Ammon's horn (tissue), 1 donor: ENCODE results near the gene KLHL2.
"Not testable (repeated sequence)": the region's sequence is repeated elsewhere in the genome, so short reads cannot be mapped to it uniquely, and the experiment has no call there.

Experiments used
- DNase-seq: peaks from one replicate; pipeline ENCODE4 v3.0.0-alpha.2; 2016; ENCODE audit warnings: low spot score

KLHL2 gene, protein sequence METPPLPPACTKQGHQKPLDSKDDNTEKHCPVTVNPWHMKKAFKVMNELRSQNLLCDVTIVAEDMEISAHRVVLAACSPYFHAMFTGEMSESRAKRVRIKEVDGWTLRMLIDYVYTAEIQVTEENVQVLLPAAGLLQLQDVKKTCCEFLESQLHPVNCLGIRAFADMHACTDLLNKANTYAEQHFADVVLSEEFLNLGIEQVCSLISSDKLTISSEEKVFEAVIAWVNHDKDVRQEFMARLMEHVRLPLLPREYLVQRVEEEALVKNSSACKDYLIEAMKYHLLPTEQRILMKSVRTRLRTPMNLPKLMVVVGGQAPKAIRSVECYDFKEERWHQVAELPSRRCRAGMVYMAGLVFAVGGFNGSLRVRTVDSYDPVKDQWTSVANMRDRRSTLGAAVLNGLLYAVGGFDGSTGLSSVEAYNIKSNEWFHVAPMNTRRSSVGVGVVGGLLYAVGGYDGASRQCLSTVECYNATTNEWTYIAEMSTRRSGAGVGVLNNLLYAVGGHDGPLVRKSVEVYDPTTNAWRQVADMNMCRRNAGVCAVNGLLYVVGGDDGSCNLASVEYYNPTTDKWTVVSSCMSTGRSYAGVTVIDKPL

GRCh38 chr4:165207431-165208220 lies at the start of gene KLHL2:
Gene KLHL2 (plus strand): TSS chr4:165207561. CDS start chr4:165207877, 316 bp downstream.
- peak; percentile 86 for DNase-seq

- no peak for DNase-seq
Observed at GRCh38 chr4:165158762-165159161, 48.6 kb upstream of the KLHL2 start.

GRCh38 chr4:165164257-165164656 lies 43.1 kb upstream of the KLHL2 start:
- DNase-seq = no peak

DNA sequence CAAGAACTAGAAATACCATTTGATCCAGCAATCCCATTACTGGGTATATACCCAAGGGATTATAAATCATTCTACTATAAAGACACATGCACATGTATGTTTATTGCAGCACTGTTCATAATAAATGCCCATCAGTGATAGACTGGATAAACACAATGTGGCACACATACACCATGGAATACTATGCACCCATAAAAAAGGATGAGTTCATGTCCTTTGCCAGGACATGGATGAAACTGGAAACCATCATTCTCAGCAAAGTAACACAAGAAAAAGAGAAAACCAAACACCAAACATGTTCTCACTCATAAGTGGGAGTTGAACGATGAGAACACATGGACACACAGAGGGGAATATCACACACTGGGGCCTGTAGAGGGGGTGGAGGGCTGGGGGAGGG lies 40.5 kb upstream of the KLHL2 start:
- DNase-seq = not testable (repeated sequence)

DNA sequence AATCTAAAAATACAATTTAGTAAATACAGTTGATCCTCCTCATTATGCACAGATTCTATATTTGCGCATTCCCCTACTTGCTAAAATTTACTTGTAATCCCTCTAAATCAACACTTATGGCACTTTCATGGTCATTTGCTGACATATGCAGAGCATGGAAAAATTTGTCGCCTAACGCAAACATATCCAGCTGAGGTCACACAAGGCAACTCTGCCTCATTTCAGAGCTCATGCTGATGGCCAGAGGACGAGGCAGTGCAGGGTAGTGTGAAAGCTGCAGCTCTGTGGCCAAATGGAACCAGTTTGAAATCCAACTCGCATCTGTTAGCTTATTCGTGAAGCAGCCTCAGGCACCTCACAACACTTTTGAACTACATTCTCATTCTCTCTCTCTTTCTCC lies 39.7 kb upstream of the KLHL2 start:
- no peak for DNase-seq

DNA sequence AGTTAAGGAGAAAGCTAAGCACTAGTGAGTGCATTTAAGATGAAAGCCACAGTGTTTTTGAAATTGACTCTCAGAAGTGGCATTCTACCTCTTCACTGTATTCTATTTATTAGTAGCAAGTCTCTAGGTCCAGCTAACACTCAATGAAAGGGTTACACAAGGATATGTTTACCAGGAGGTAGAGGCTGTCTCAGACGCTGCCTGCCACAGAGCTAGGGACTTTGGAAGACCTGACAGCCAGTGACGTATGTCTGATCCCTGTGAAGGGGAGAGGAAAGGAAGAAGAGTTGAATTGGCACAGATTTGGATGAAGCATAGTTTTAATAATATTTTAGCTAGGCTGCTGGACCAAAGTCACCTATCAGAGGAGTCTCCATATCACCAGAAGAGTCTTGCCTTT lies 36.5 kb upstream of the KLHL2 start:
- DNase-seq = no peak

DNA sequence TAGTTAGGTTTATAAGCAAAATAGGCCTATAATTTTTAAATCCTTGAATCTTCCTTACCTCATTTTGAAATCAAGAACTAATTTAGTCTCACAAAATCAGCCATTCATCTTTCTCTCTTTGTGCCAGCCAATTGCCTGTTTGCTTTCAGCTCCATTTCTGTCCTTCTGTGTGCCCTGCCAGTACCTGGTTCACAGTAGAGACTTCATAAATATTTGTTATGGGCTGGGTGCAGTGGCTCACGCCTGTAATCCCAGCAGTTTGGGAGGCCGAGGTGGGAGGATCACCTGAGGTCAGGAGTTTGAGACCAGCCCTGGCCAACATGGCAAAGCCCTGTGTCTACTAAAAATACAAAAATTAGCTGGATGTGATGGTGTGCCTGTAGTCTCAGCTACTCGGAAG lies 31.9 kb upstream of the KLHL2 start:
- DNase-seq = not testable (repeated sequence)

DNA sequence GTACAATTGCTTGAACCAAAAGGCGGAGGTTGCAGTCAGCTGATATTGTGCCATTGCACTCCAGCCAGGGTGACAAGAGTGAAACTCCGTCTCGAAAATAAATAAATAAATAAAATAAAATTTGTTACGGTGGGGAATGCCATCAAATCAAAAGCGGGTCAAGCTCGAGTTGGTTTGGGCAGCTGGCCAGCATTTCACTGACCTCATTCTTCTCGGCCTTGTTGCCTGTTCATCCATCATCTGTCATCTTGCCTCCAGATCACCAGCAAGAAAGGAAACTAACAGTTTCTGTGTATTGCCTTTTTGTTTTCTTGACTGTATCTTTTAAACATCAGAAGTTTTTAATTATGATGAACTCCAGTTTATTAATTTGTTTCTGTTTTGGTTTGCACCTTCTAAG lies 31.5 kb upstream of the KLHL2 start:
- DNase-seq = no peak

DNA sequence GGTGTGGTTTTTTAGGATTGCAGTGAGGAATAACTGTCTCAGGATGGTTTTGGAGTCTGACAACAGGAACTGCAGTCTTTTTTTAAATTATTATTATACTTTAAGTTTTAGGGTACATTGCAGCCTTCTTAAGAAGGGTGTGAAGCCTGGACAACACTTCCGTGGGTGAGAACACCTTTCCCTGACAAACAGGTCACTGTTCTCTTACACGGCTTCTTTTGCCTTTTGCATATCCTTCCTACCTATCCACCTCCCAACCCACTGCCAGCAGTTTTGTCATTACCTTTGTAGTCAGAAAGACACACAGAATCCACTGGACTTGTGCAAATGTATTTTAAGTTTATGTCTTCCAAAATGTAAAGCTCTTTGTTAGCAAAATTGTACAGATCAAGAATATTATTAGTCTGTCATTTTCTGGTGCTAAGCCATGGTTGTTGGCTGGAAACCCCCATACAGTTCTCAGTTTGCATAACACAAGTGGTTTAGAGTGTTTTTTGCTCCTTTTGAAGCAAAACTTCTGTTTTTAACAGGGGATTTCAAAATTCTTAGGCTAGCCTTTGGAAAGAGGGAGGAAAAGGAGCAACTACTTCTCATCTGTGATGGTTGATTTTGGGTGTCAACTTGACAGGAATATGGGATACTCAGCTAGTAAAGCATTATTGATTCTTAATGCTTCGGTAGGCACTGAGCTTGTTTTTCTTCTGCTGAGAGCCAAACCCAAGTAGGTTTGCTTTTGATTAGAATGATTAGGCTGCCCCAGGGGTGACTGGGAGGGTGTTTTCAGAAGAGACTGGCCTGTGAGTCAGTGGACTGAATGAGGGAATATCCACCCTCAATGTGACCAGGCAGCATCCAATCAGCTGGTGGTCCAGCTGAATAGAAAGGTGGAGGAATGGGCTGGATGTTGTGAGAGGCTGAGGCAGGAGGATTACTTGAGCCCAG lies 29.4 kb upstream of the KLHL2 start:
- no peak for DNase-seq

- DNase-seq = no peak
Observed at GRCh38 chr4:165184220-165184619, 23.1 kb upstream of the KLHL2 start.

DNA sequence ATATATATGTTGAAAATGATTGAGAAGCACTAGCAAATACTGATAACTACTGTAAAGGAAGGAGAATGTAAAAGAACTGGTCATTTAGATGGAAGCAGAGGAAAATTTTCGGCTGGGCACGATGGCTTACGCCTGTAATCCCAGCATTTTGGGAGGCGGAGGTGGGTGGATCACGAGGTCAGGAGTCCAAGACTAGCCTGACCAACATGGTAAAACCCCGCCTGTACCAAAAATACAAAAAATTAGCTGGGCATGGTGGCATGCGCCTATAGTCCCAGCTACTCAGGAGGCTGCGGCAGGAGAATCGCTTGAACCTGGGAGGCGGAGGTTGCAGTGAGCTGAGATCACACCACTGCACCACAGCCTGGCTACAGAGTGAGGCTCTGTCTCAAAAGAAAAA lies 22.4 kb upstream of the KLHL2 start:
- DNase-seq = not testable (repeated sequence)

- DNase-seq = peak; percentile 20
Observed at GRCh38 chr4:165185448-165185847, 21.9 kb upstream of the KLHL2 start.

GRCh38 chr4:165190591-165191347 lies 16.6 kb upstream of the KLHL2 start:
- no peak for DNase-seq

DNA sequence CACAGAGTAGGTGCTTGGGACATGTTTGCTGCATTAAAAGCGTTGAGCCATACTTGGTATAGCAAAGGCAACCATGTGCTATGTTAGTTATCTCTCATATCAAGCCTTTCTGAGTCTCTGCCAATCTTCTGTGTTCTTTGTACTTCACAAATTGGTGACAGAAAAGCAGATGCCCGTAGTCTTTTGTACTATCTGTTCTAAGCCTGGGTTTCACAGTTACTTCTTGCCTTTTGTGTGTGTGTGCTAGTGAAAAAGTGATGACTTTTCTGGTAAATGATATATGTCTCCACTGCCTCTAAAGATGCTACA lies 16.1 kb upstream of the KLHL2 start:
- no peak for DNase-seq

- DNase-seq = no peak
Observed at GRCh38 chr4:165191814-165192499, 15.4 kb upstream of the KLHL2 start.

DNA sequence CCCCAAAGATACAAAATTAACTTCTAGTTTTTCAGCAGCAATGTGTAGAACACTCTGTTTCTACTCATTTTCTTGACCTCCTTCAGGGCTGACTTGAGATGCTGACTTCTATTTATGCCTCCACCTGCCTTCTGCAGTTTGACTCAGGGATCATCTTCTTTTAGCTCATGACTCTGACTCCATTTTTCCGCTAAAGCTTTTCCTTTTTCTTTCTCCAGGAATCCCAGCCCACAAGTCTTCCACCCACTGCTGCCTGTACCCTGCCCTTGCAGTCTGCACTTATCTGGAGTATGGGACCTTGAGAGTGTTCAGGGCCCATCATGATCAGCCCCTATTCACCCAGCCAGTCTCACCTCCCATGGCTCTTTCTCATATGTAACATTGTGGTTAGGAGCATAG lies 14.9 kb upstream of the KLHL2 start:
- no peak for DNase-seq

- no peak for DNase-seq
Observed at GRCh38 chr4:165192956-165193355, 14.4 kb upstream of the KLHL2 start.

GRCh38 chr4:165194368-165194767 lies 13.0 kb upstream of the KLHL2 start:
- DNase-seq = no peak

GRCh38 chr4:165198329-165198728 lies 9.0 kb upstream of the KLHL2 start:
- no peak for DNase-seq

- peak; percentile 52 for DNase-seq
Observed at GRCh38 chr4:165199286-165199685, 8.1 kb upstream of the KLHL2 start.

DNA sequence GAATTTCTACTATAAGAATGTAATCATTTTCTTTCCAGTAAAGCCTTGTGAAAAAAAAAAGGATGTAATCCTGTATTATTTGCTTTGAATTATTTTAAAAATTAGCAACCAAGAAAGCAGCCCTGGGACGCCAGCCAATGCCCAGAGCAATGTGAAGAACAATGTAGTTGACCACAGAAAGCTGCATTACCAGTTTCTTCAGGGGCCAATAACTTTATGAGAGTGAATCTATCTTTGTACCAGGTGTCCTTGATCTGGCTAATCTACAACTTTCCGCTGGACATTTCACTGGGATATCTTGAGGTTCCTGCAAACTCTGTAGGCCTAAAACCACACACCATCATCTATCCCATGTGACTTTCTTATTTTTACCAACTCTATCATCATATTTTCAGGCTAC lies 7.6 kb upstream of the KLHL2 start:
- DNase-seq = no peak
